Measurements from ENCODE around the gene UCP3.

Gene UCP3

DNA sequence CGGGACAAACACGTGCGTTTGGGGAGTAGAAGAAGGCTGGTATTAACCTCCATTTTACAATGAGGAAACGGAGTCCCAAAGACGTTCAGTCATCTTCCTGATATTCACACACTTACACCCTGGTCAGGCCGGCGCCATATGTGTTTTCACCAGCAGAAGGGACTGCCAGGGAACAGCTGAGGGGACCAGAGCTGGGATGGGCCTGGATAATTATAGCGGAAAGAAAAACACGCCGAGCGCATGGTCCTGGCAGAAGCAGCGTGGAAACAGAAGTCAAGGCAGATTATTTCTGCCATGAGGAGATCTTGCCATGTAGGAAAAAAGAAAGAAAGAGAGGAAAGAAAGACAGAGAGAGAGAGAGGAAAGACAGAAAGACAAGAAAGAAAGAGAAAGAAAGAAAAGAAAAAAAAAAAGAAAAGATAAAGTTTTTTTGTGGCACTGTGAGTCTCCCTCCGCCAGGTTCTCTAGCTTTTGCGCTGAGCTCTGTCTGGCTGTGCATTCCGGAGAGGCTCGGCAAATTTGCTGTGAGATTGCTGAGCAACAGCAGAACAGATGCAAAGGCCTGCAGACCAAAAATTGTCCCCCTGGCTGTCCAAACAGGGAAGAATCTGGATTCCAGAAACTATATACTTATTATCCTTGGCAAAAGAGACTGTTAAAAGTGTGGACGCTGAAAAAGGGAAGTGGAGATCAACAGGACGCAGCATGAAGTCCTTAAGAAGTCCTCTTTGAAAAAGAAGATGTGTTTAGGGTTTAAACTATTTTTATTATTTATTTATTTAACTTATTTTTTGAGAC, 24.9 kb downstream of the UCP3 start:
- no peak for TF ChIP-seq CTCF (IDR thresholded peaks at IDR 0.05; ENCODE audit: unreplicated experiment in 3 of 3)
- Mint-ChIP-seq H3K36me3 (ENCODE audit: low read depth) (peaks cover 1% of the 10 kb centered on the region), H3K9me3 (no peaks in the 10 kb centered on the region), H3K27me3 (ENCODE audit: low read depth) (peaks cover 7% of the 10 kb centered on the region), H3K27ac (peak overlapping the region; percentile 70 to 95 (median 94)), H3K4me1 (peaks cover 38% of the 10 kb centered on the region), H3K4me3 (peak overlapping the region; percentile 91 to 94 (median 92))

- Mint-ChIP-seq H3K4me1 (peaks cover 40% of the 10 kb centered on the region), H3K27me3 (ENCODE audit: low read depth) (peaks cover 7% of the 10 kb centered on the region), H3K4me3 (peak overlapping the region; percentile 91 to 94 (median 92)), H3K27ac (peak overlapping the region; percentile 70 to 95 (median 94)), H3K9me3 (no peaks in the 10 kb centered on the region), H3K36me3 (ENCODE audit: low read depth) (peaks cover 3% of the 10 kb centered on the region)
- no peak for TF ChIP-seq CTCF (IDR thresholded peaks at IDR 0.05; ENCODE audit: unreplicated experiment in 3 of 3)
These were observed 25.7 kb downstream of the UCP3 start for GRCh38 chr11:73982990-73983740.

GRCh38 chr11:73982595-73982989, 26.3 kb downstream of the UCP3 start, which contains the start of gene UCP2:
Gene UCP2, minus strand, starts transcription at chr11:73982843. Its CDS starts 4,465 bp downstream, at chr11:73978378.
- Mint-ChIP-seq H3K27ac (peak within 1 kb of the TSS; percentile 70 to 95 (median 94)), H3K27me3 (ENCODE audit: low read depth) (peaks cover 7% of the 10 kb centered on the region), H3K4me1 (peaks cover 40% of the 10 kb centered on the region), H3K36me3 (ENCODE audit: low read depth) (peaks cover 3% of the 10 kb centered on the region), H3K9me3 (no peaks in the 10 kb centered on the region), H3K4me3 (peak within 1 kb of the TSS; percentile 91 to 97 (median 94))
- no peak for TF ChIP-seq CTCF (IDR thresholded peaks at IDR 0.05; ENCODE audit: unreplicated experiment in 3 of 3)

GRCh38 chr11:73981051-73981805, 27.7 kb downstream of the UCP3 start:
- Mint-ChIP-seq H3K27ac (peak overlapping the region; percentile 69 to 95 (median 91)), H3K4me3 (peak overlapping the region; percentile 91 to 97 (median 93)), H3K27me3 (ENCODE audit: low read depth) (peaks cover 7% of the 10 kb centered on the region), H3K4me1 (peaks cover 40% of the 10 kb centered on the region), H3K9me3 (no peaks in the 10 kb centered on the region), H3K36me3 (ENCODE audit: low read depth) (peaks cover 13% of the 10 kb centered on the region)
- no peak for TF ChIP-seq CTCF (IDR thresholded peaks at IDR 0.05; ENCODE audit: unreplicated experiment in 3 of 3)

GRCh38 chr11:73980001-73980961, 28.6 kb downstream of the UCP3 start:
- TF ChIP-seq CTCF (IDR thresholded peaks at IDR 0.05; ENCODE audit: unreplicated experiment in 3 of 3), result no peak
- Mint-ChIP-seq H3K27ac (peak overlapping the region in 2 of 3 experiments; percentile 28 to 74), H3K4me3 (peak overlapping the region; percentile 91 to 97 (median 93)), H3K9me3 (no peaks in the 10 kb centered on the region), H3K36me3 (ENCODE audit: low read depth) (peaks cover 17% of the 10 kb centered on the region), H3K27me3 (ENCODE audit: low read depth) (peaks cover 7% of the 10 kb centered on the region), H3K4me1 (peaks cover 40% of the 10 kb centered on the region)
